Lower leg skin (tissue), 3 donors: Measurements from ENCODE around the gene MX2.

ENCODE experiments used
- POLR2A ChIP-seq, 2 donors: fragments of 450-650 bp; IDR thresholded peaks; one replicate each; pipeline ENCODE4 v1.6.1; 2016 to 2017; ENCODE audit warnings: antibody characterized with exemption in 2 of 2, mild to moderate bottlenecking in 1 of 2, moderate library complexity in 1 of 2
- TF ChIP-seq, protein P1 (sequence below), 3 donors: fragments of 450-650 bp; IDR thresholded peaks; one replicate each; pipeline ENCODE4 v1.5.1; 2016; ENCODE audit warnings: antibody characterized with exemption in 3 of 3, mild to moderate bottlenecking in 3 of 3, moderate library complexity in 2 of 3

DNA sequence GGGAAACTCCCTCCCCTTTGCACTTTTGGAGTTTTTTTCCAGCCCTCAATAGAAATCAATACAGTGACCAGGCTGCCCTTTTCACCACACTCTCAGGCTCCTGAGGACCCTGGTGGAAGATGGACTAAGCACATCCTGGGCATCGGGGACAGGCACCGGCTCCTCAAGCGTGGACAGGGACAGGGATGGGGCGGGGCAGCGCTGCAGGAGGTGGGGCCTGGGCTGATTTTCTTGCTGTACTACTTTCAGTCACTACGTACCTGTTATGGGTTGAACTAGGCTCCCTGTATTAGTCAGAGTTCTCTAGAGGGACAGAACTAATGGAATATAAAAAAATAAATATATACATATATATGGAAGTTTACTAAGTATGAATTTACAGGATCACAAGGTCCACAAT, 2.5 kb downstream of the MX2 start:
- TF ChIP-seq POLR2A (IDR thresholded peaks at IDR 0.05) = no peak
- TF ChIP-seq, protein P1, sequence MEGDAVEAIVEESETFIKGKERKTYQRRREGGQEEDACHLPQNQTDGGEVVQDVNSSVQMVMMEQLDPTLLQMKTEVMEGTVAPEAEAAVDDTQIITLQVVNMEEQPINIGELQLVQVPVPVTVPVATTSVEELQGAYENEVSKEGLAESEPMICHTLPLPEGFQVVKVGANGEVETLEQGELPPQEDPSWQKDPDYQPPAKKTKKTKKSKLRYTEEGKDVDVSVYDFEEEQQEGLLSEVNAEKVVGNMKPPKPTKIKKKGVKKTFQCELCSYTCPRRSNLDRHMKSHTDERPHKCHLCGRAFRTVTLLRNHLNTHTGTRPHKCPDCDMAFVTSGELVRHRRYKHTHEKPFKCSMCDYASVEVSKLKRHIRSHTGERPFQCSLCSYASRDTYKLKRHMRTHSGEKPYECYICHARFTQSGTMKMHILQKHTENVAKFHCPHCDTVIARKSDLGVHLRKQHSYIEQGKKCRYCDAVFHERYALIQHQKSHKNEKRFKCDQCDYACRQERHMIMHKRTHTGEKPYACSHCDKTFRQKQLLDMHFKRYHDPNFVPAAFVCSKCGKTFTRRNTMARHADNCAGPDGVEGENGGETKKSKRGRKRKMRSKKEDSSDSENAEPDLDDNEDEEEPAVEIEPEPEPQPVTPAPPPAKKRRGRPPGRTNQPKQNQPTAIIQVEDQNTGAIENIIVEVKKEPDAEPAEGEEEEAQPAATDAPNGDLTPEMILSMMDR (IDR thresholded peaks at IDR 0.05) = no peak
